Caki2 (cell line): ENCODE measurements around the gene RBMXL3. TPM values are rescaled to one million over a fixed set of nuclear protein-coding genes. Genes with fewer than 3 reads are reported as not detected.
A peak's percentile ranks its signal among the peaks of the same experiment; 100 is the strongest.
"Not testable (repeated sequence)": the region's sequence is repeated elsewhere in the genome, so short reads cannot be mapped to it uniquely, and the experiment has no call there.

Experiments used
- DNase-seq: peaks from one replicate; pipeline ENCODE4 v3.0.0-alpha.2; 2015; ENCODE audit warnings: low read depth
- in situ Hi-C: cut with HindIII; loops from 2 replicates; pipeline ENCODE4 v1.10.0; 2016; ENCODE audit warnings: low sequenced_read_pairs, low pct_unique_long_range_greater_than_20kb, mixed read lengths
- total RNA-seq: library from RNA; depleted of rRNA; stranded (reverse); fragments of >200 nt; shearing (Covaris generic); gene quantifications from 2 replicates; pipeline ENCODE4 v1.2.3, GENCODE V29; 2014; ENCODE audit warnings: low replicate concordance; rRNA removed

RBMXL3 gene
- not detected in 2 replicates for total RNA-seq

GRCh38 chrX:115189110-115189509, at the start of gene RBMXL3:
TSS of gene RBMXL3 (plus strand) at chrX:115189410. CDS start at chrX:115189442, 32 bp downstream.
- no peak for DNase-seq
- in situ Hi-C loops = no loop called here

GRCh38 chrX:115142057-115142456, 47.2 kb upstream of the RBMXL3 start:
- DNase-seq = no peak
- in situ Hi-C loops = no loop called here

- in situ Hi-C loops = no loop called here
- peak; percentile 5 for DNase-seq
These were observed 42.0 kb upstream of the RBMXL3 start for GRCh38 chrX:115147220-115147619.

- DNase-seq = no peak
- in situ Hi-C loops = no loop called here
These were observed 16.0 kb upstream of the RBMXL3 start for GRCh38 chrX:115173181-115173580.

- in situ Hi-C loops = no loop called here
- DNase-seq = no peak
These were observed 14.7 kb upstream of the RBMXL3 start for GRCh38 chrX:115174548-115174947.

GRCh38 chrX:115177932-115178331, 11.3 kb upstream of the RBMXL3 start:
- DNase-seq = no peak
- in situ Hi-C loops = no loop called here

GRCh38 chrX:115178473-115178872, 10.7 kb upstream of the RBMXL3 start:
- in situ Hi-C loops = no loop called here
- no peak for DNase-seq

GRCh38 chrX:115183980-115184379, 5.2 kb upstream of the RBMXL3 start:
- in situ Hi-C loops = no loop called here

GRCh38 chrX:115189646-115190635, 731 bp downstream of the RBMXL3 start:
- in situ Hi-C loops = no loop called here
- no peak for DNase-seq

More at GRCh38 chrX:115183980-115184379, 5.2 kb upstream of the RBMXL3 start:
- no peak for DNase-seq

- in situ Hi-C loops = no loop called here
- no peak for DNase-seq
These were observed 1.7 kb downstream of the RBMXL3 start for GRCh38 chrX:115190636-115191489.

GRCh38 chrX:115191490-115192243, 2.5 kb downstream of the RBMXL3 start:
- in situ Hi-C loops = no loop called here
- DNase-seq = no peak

GRCh38 chrX:115192244-115192700, 3.1 kb downstream of the RBMXL3 start:
- no peak for DNase-seq
- in situ Hi-C loops = no loop called here

- DNase-seq = no peak
- in situ Hi-C loops = no loop called here
These were observed 14.8 kb downstream of the RBMXL3 start for GRCh38 chrX:115204040-115204439.

- in situ Hi-C loops, DNase-seq: not testable (repeated sequence)
These were observed 20.3 kb downstream of the RBMXL3 start for GRCh38 chrX:115209547-115209946.

GRCh38 chrX:115214151-115214550, 24.9 kb downstream of the RBMXL3 start:
- no peak for DNase-seq
- in situ Hi-C loops = no loop called here

- in situ Hi-C loops = no loop called here
- DNase-seq = no peak
These were observed 25.4 kb downstream of the RBMXL3 start for GRCh38 chrX:115214605-115215004.

GRCh38 chrX:115217346-115217745, 28.1 kb downstream of the RBMXL3 start:
- in situ Hi-C loops, DNase-seq: not testable (repeated sequence)

- peak; percentile 23 for DNase-seq
- in situ Hi-C loops = no loop called here
These were observed 37.7 kb downstream of the RBMXL3 start for GRCh38 chrX:115226929-115227328.
